WTC11 (cell line): ENCODE measurements around the gene OR12D1. TPM values are rescaled to one million over a fixed set of nuclear protein-coding genes. Genes with fewer than 3 reads are reported as not detected.
"Not testable (repeated sequence)": the region's sequence is repeated elsewhere in the genome, so short reads cannot be mapped to it uniquely, and the experiment has no call there.

Source experiments
- ATAC-seq: fragments of 200-7000 bp; cut with Tn5 transposase; 2 replicates; pipeline ENCODE4 v1.10.0; 2021; ENCODE audit warnings: mild to moderate bottlenecking, moderate library complexity
- CTCF ChIA-PET: fragments of 300-600 bp; sonication (Branson Sonifier 250); formaldehyde crosslinking; loops from one replicate; lab custom pipeline; 2021; ENCODE audit warnings: antibody characterized with exemption; lab: Charles Lee
- POLR2A ChIA-PET: fragments of 350-600 bp; sonication (Branson Sonifier 250); formaldehyde crosslinking; loops from one replicate; lab custom pipeline; 2021; ENCODE audit warnings: antibody characterized with exemption; lab: Charles Lee
- DNase-seq: peaks from one replicate; pipeline ENCODE4 v3.0.0; 2021; ENCODE audit warnings: low spot score
- H3K27ac Mint-ChIP-seq: 2 replicates; pipeline ENCODE4 v1.8.0; 2021; ENCODE audit warnings: mixed read lengths
- H3K27me3 Mint-ChIP-seq: 2 replicates; pipeline ENCODE4 v1.8.0; 2021; ENCODE audit warnings: low read depth, mild to moderate bottlenecking, moderate library complexity, mixed read lengths
- H3K36me3 Mint-ChIP-seq: 2 replicates; pipeline ENCODE4 v1.8.0; 2021; ENCODE audit warnings: mixed read lengths
- H3K4me1 Mint-ChIP-seq: 2 replicates; pipeline ENCODE4 v1.8.0; 2022; ENCODE audit warnings: mixed read lengths
- H3K4me3 Mint-ChIP-seq: 2 replicates; pipeline ENCODE4 v1.8.0; 2021; ENCODE audit warnings: mild to moderate bottlenecking, moderate library complexity, mixed read lengths
- H3K9me3 Mint-ChIP-seq: 2 replicates; pipeline ENCODE4 v1.8.0; 2021; ENCODE audit warnings: mixed read lengths
- ELF4 ChIP-seq: sonication (generic); formaldehyde crosslinking; IDR thresholded peaks from 2 replicates; pipeline ENCODE4 v1.8.1; 2022; ENCODE audit warnings: low read depth, mild to moderate bottlenecking, moderate library complexity, missing genetic modification reagents
- FOXP1 ChIP-seq: sonication (generic); formaldehyde crosslinking; IDR thresholded peaks from 2 replicates; pipeline ENCODE4 v1.8.0; 2022; ENCODE audit warnings: missing genetic modification reagents, mild to moderate bottlenecking, moderate library complexity, borderline replicate concordance
- NR3C1 ChIP-seq: sonication (generic); formaldehyde crosslinking; conservative IDR thresholded peaks from 2 replicates; pipeline ENCODE4 v1.8.1; 2023; ENCODE audit warnings: low read depth, mild to moderate bottlenecking, missing genetic modification reagents
- SMAD4 ChIP-seq: sonication (generic); formaldehyde crosslinking; IDR thresholded peaks from 2 replicates; pipeline ENCODE4 v1.8.0; 2022; ENCODE audit warnings: mild to moderate bottlenecking, missing genetic modification reagents
- SP1 ChIP-seq: sonication (generic); formaldehyde crosslinking; conservative IDR thresholded peaks from 2 replicates; pipeline ENCODE4 v1.8.1; 2022; ENCODE audit warnings: missing genetic modification reagents
- TP53 ChIP-seq: sonication (generic); formaldehyde crosslinking; IDR thresholded peaks from 2 replicates; pipeline ENCODE4 v1.8.1; 2023; ENCODE audit warnings: mild to moderate bottlenecking, missing genetic modification reagents
- ZNF121 ChIP-seq: sonication (generic); formaldehyde crosslinking; IDR thresholded peaks from 2 replicates; pipeline ENCODE4 v1.8.0; 2023; ENCODE audit warnings: missing genetic modification reagents
- ZNF219 ChIP-seq: sonication (generic); formaldehyde crosslinking; IDR thresholded peaks from 2 replicates; pipeline ENCODE4 v1.8.0; 2023; ENCODE audit warnings: missing genetic modification reagents, mild to moderate bottlenecking, borderline replicate concordance
- ZNF671 ChIP-seq: fragments of 250-450 bp; sonication (Bioruptor Pico); IDR thresholded peaks from 2 replicates; pipeline ENCODE4 v1.8.0; 2021; ENCODE audit warnings: mild to moderate bottlenecking
- total RNA-seq: library from RNA; stranded (reverse); gene quantifications from 3 replicates; pipeline ENCODE4 v1.2.3, GENCODE V29; 2021
- TF ChIP-seq, protein P1 (sequence below): sonication (generic); formaldehyde crosslinking; IDR thresholded peaks from 2 replicates; pipeline ENCODE4 v1.8.0; 2023; ENCODE audit warnings: missing genetic modification reagents, mild to moderate bottlenecking, borderline replicate concordance
- TF ChIP-seq, protein P2 (sequence below): sonication (generic); formaldehyde crosslinking; IDR thresholded peaks from 2 replicates; pipeline ENCODE4 v1.8.0; 2022; ENCODE audit warnings: mild to moderate bottlenecking, missing genetic modification reagents
- TF ChIP-seq, protein P3 (sequence below): fragments of 250-450 bp; sonication (Bioruptor Pico); IDR thresholded peaks from 2 replicates; pipeline ENCODE4 v1.9.0; 2021; ENCODE audit warnings: mild to moderate bottlenecking
- TF ChIP-seq, protein P4 (sequence below): sonication (generic); formaldehyde crosslinking; IDR thresholded peaks from 2 replicates; pipeline ENCODE4 v1.8.1; 2023; ENCODE audit warnings: mild to moderate bottlenecking, missing genetic modification reagents, borderline replicate concordance
- TF ChIP-seq, protein P5 (sequence below): fragments of 250-450 bp; sonication (Bioruptor Pico); IDR thresholded peaks from 2 replicates; pipeline ENCODE4 v1.8.0; 2021; ENCODE audit warnings: mild to moderate bottlenecking
- TF ChIP-seq, protein P6 (sequence below): sonication (generic); formaldehyde crosslinking; IDR thresholded peaks from 2 replicates; pipeline ENCODE4 v1.8.1; 2022; ENCODE audit warnings: missing genetic modification reagents, borderline replicate concordance
- TF ChIP-seq, protein P7 (sequence below): sonication (generic); formaldehyde crosslinking; IDR thresholded peaks from 2 replicates; pipeline ENCODE4 v1.8.1; 2022; ENCODE audit warnings: mild to moderate bottlenecking, missing genetic modification reagents, moderate library complexity, borderline replicate concordance

The OR12D1 gene
- total RNA-seq, 1 experiment from 2014 or later: not detected

DNA sequence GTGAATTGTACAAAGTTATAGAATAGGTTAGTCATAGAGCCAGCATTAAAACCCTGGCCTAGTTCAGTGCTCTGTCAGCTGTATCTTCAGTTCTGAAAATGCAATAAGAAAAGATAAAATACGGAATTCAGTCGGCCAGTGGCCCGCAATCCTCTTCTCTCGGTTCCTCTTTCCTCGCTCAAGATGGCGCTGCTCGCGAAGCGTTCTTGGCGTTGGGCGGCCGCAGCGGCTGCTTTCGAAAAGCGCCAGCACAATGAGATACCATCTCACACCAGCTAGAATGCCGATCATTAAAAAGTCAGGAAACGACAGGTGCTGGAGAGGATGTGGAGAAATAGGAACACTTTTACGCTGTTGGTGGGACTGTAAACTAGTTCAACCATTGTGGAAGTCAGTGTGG lies 22.0 kb downstream of the OR12D1 start:
- H3K9me3 Mint-ChIP-seq, H3K4me3 Mint-ChIP-seq, H3K27ac Mint-ChIP-seq, POLR2A ChIA-PET, H3K4me1 Mint-ChIP-seq, H3K27me3 Mint-ChIP-seq, H3K36me3 Mint-ChIP-seq: not testable (repeated sequence)
- ATAC-seq (peak; percentile 59), DNase-seq (peak; percentile 53)
- CTCF ChIA-PET: interaction anchor here (1.0 to 1.6 kb wide), 4 partner anchors 61 to 153 kb away, joined by 3 to 11 read pairs (median 4); no protein-coding TSS in a partner anchor

DNA sequence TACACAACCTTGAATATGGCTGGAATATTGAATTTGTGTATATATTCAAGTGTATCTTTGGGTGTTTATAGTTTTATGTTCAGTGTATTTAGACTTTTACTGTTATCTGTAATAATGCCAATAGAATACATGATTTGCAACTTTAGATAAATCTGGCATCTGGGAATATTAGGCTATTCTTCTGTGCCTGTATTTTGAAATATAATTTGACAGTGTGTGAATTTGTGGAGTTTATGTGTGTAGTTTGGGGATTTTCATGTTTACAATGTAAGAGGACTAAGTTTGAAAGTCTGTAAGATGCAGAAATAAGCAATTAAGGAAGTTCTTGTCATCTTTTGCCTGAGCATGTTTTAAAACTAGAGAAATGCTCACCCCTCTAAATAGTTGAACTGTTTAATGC lies 24.3 kb downstream of the OR12D1 start, which contains the start of gene OR10C1:
Gene OR10C1 (plus strand): TSS at position 301 of the 400 bp plus-strand sequence. CDS start 710 bp downstream, outside the sequence.
- H3K36me3 Mint-ChIP-seq: peaks cover under 1% of the 10 kb centered on the region
- H3K27ac Mint-ChIP-seq: no peak within 1 kb of the TSS
- DNase-seq: no peak
- POLR2A ChIA-PET: no interaction called here
- no peak for TF ChIP-seq TP53 (CRISPR knock-in tag)
- TF ChIP-seq SMAD4 (CRISPR knock-in tag): no peak
- no peak for TF ChIP-seq ZNF219 (CRISPR knock-in tag)
- TF ChIP-seq, protein P1, sequence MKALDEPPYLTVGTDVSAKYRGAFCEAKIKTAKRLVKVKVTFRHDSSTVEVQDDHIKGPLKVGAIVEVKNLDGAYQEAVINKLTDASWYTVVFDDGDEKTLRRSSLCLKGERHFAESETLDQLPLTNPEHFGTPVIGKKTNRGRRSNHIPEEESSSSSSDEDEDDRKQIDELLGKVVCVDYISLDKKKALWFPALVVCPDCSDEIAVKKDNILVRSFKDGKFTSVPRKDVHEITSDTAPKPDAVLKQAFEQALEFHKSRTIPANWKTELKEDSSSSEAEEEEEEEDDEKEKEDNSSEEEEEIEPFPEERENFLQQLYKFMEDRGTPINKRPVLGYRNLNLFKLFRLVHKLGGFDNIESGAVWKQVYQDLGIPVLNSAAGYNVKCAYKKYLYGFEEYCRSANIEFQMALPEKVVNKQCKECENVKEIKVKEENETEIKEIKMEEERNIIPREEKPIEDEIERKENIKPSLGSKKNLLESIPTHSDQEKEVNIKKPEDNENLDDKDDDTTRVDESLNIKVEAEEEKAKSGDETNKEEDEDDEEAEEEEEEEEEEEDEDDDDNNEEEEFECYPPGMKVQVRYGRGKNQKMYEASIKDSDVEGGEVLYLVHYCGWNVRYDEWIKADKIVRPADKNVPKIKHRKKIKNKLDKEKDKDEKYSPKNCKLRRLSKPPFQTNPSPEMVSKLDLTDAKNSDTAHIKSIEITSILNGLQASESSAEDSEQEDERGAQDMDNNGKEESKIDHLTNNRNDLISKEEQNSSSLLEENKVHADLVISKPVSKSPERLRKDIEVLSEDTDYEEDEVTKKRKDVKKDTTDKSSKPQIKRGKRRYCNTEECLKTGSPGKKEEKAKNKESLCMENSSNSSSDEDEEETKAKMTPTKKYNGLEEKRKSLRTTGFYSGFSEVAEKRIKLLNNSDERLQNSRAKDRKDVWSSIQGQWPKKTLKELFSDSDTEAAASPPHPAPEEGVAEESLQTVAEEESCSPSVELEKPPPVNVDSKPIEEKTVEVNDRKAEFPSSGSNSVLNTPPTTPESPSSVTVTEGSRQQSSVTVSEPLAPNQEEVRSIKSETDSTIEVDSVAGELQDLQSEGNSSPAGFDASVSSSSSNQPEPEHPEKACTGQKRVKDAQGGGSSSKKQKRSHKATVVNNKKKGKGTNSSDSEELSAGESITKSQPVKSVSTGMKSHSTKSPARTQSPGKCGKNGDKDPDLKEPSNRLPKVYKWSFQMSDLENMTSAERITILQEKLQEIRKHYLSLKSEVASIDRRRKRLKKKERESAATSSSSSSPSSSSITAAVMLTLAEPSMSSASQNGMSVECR (CRISPR knock-in tag): no peak
- no peak for TF ChIP-seq NR3C1 (CRISPR knock-in tag)
- TF ChIP-seq, protein P2, sequence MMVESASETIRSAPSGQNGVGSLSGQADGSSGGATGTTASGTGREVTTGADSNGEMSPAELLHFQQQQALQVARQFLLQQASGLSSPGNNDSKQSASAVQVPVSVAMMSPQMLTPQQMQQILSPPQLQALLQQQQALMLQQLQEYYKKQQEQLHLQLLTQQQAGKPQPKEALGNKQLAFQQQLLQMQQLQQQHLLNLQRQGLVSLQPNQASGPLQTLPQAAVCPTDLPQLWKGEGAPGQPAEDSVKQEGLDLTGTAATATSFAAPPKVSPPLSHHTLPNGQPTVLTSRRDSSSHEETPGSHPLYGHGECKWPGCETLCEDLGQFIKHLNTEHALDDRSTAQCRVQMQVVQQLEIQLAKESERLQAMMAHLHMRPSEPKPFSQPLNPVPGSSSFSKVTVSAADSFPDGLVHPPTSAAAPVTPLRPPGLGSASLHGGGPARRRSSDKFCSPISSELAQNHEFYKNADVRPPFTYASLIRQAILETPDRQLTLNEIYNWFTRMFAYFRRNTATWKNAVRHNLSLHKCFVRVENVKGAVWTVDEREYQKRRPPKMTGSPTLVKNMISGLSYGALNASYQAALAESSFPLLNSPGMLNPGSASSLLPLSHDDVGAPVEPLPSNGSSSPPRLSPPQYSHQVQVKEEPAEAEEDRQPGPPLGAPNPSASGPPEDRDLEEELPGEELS (CRISPR knock-in tag): no peak
- TF ChIP-seq ZNF671: no peak
- TF ChIP-seq, protein P3, sequence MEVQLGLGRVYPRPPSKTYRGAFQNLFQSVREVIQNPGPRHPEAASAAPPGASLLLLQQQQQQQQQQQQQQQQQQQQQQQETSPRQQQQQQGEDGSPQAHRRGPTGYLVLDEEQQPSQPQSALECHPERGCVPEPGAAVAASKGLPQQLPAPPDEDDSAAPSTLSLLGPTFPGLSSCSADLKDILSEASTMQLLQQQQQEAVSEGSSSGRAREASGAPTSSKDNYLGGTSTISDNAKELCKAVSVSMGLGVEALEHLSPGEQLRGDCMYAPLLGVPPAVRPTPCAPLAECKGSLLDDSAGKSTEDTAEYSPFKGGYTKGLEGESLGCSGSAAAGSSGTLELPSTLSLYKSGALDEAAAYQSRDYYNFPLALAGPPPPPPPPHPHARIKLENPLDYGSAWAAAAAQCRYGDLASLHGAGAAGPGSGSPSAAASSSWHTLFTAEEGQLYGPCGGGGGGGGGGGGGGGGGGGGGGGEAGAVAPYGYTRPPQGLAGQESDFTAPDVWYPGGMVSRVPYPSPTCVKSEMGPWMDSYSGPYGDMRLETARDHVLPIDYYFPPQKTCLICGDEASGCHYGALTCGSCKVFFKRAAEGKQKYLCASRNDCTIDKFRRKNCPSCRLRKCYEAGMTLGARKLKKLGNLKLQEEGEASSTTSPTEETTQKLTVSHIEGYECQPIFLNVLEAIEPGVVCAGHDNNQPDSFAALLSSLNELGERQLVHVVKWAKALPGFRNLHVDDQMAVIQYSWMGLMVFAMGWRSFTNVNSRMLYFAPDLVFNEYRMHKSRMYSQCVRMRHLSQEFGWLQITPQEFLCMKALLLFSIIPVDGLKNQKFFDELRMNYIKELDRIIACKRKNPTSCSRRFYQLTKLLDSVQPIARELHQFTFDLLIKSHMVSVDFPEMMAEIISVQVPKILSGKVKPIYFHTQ (CRISPR knock-in tag): no peak
- no peak for TF ChIP-seq ZNF121 (CRISPR knock-in tag)
- TF ChIP-seq, protein P4, sequence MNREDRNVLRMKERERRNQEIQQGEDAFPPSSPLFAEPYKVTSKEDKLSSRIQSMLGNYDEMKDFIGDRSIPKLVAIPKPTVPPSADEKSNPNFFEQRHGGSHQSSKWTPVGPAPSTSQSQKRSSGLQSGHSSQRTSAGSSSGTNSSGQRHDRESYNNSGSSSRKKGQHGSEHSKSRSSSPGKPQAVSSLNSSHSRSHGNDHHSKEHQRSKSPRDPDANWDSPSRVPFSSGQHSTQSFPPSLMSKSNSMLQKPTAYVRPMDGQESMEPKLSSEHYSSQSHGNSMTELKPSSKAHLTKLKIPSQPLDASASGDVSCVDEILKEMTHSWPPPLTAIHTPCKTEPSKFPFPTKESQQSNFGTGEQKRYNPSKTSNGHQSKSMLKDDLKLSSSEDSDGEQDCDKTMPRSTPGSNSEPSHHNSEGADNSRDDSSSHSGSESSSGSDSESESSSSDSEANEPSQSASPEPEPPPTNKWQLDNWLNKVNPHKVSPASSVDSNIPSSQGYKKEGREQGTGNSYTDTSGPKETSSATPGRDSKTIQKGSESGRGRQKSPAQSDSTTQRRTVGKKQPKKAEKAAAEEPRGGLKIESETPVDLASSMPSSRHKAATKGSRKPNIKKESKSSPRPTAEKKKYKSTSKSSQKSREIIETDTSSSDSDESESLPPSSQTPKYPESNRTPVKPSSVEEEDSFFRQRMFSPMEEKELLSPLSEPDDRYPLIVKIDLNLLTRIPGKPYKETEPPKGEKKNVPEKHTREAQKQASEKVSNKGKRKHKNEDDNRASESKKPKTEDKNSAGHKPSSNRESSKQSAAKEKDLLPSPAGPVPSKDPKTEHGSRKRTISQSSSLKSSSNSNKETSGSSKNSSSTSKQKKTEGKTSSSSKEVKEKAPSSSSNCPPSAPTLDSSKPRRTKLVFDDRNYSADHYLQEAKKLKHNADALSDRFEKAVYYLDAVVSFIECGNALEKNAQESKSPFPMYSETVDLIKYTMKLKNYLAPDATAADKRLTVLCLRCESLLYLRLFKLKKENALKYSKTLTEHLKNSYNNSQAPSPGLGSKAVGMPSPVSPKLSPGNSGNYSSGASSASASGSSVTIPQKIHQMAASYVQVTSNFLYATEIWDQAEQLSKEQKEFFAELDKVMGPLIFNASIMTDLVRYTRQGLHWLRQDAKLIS (CRISPR knock-in tag): no peak
- TF ChIP-seq, protein P5, sequence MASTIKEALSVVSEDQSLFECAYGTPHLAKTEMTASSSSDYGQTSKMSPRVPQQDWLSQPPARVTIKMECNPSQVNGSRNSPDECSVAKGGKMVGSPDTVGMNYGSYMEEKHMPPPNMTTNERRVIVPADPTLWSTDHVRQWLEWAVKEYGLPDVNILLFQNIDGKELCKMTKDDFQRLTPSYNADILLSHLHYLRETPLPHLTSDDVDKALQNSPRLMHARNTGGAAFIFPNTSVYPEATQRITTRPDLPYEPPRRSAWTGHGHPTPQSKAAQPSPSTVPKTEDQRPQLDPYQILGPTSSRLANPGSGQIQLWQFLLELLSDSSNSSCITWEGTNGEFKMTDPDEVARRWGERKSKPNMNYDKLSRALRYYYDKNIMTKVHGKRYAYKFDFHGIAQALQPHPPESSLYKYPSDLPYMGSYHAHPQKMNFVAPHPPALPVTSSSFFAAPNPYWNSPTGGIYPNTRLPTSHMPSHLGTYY: no peak
- TF ChIP-seq ELF4: no peak
- TF ChIP-seq SP1 (CRISPR knock-in tag): no peak
- TF ChIP-seq, protein P6, sequence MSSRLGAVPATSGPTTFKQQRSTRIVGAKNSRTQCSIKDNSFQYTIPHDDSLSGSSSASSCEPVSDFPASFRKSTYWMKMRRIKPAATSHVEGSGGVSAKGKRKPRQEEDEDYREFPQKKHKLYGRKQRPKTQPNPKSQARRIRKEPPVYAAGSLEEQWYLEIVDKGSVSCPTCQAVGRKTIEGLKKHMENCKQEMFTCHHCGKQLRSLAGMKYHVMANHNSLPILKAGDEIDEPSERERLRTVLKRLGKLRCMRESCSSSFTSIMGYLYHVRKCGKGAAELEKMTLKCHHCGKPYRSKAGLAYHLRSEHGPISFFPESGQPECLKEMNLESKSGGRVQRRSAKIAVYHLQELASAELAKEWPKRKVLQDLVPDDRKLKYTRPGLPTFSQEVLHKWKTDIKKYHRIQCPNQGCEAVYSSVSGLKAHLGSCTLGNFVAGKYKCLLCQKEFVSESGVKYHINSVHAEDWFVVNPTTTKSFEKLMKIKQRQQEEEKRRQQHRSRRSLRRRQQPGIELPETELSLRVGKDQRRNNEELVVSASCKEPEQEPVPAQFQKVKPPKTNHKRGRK (CRISPR knock-in tag): no peak
- TF ChIP-seq, protein P7, sequence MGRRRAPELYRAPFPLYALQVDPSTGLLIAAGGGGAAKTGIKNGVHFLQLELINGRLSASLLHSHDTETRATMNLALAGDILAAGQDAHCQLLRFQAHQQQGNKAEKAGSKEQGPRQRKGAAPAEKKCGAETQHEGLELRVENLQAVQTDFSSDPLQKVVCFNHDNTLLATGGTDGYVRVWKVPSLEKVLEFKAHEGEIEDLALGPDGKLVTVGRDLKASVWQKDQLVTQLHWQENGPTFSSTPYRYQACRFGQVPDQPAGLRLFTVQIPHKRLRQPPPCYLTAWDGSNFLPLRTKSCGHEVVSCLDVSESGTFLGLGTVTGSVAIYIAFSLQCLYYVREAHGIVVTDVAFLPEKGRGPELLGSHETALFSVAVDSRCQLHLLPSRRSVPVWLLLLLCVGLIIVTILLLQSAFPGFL (CRISPR knock-in tag): no peak
- TF ChIP-seq FOXP1 (CRISPR knock-in tag): no peak
- H3K4me1 Mint-ChIP-seq: no peaks in the 10 kb centered on the region
- CTCF ChIA-PET: no interaction called here
- peaks cover 10% of the 10 kb centered on the region for H3K9me3 Mint-ChIP-seq
- H3K27me3 Mint-ChIP-seq: no peaks in the 10 kb centered on the region; the same call in 1 of the 2 replicates
- no peak within 1 kb of the TSS for H3K4me3 Mint-ChIP-seq
- no peak for ATAC-seq
